LNCaP clone FGC (cell line): ENCODE data around the gene PHGDH.
A peak's percentile ranks its signal among the peaks of the same experiment; 100 is the strongest.

Experiments used
- DNase-seq: peaks from one replicate; pipeline ENCODE4 v3.0.0-alpha.2; 2011; ENCODE audit warnings: low read depth
- H3K4me3 ChIP-seq: 2 replicates; pipeline ENCODE4 v1.5.1; 2011; ENCODE audit warnings: mild to moderate bottlenecking, low read depth, low read length, control low read depth
- TF ChIP-seq, protein P1 (sequence below): IDR thresholded peaks from 2 replicates; pipeline ENCODE4 v1.5.1; 2012; ENCODE audit warnings: mild to moderate bottlenecking; ENCODE audit not compliant: control insufficient read depth, insufficient read depth; ENCODE audit errors: extremely low read depth

Gene PHGDH

GRCh38 chr1:119712342-119713038 lies 756 bp downstream of the PHGDH start:
- TF ChIP-seq, protein P1, sequence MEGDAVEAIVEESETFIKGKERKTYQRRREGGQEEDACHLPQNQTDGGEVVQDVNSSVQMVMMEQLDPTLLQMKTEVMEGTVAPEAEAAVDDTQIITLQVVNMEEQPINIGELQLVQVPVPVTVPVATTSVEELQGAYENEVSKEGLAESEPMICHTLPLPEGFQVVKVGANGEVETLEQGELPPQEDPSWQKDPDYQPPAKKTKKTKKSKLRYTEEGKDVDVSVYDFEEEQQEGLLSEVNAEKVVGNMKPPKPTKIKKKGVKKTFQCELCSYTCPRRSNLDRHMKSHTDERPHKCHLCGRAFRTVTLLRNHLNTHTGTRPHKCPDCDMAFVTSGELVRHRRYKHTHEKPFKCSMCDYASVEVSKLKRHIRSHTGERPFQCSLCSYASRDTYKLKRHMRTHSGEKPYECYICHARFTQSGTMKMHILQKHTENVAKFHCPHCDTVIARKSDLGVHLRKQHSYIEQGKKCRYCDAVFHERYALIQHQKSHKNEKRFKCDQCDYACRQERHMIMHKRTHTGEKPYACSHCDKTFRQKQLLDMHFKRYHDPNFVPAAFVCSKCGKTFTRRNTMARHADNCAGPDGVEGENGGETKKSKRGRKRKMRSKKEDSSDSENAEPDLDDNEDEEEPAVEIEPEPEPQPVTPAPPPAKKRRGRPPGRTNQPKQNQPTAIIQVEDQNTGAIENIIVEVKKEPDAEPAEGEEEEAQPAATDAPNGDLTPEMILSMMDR = no peak
- peak overlapping the region; percentile 76 for H3K4me3 ChIP-seq
- no peak for DNase-seq

GRCh38 chr1:119713039-119713748 lies 1.5 kb downstream of the PHGDH start:
- TF ChIP-seq, protein P1 = no peak
- DNase-seq = no peak
- H3K4me3 ChIP-seq = peak overlapping the region; percentile 76

DNA sequence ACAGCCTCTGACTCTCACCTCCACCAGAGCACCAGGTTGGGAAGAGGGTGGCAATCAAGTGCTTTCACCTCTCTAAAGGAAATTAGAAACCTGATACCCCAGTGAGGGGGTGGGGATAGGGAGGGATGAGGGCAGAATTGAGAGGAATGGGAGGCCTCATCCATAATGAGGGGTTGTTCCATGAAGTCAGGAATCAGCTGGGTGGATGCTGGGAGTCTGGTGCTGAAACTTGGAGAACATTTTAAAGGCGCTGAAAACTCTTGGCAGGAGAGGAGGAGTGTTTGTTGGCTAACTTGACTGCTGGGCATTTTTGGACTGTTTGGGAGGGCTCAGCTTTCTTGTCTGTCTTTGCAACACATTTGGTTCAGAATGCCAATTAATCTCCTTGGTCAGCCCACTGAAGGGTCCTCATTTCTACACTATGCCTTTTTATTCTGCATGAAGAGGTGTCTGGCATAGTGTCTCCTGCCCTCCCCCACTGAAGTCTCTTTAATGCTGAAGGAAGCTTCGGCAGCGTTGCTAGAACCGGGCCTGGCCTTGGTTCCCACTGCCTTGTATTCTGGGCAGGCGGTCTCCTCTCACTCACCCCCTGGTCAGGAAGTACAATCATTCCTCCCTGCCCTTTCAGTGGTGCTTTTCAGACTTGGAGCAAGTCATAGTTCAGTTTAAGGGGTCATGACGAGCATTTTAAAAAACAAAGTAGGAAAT lies 2.2 kb downstream of the PHGDH start:
- TF ChIP-seq, protein P1 = no peak
- DNase-seq = no peak
- H3K4me3 ChIP-seq = peak overlapping the region; percentile 76

DNA sequence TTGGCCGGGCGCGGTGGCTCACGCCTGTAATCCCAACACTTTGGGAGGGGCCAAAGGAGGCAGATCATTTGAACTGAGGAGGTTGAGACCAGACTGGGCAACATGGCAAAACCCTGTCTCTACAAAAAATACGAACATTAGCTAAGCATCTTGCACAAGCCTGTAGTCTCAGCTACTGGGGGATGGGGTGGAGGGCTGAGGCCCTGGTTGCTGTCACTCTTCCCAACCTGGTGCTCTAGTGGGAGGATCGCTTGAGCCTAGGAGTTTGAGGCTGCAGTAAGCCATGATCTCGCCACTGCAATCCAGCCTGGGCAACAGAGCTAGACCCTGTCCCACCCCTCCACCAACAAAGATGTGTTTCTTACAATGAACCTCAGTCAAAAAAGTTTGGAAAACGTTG lies 2.8 kb downstream of the PHGDH start:
- no peak overlapping the region for H3K4me3 ChIP-seq
- no peak for DNase-seq
- TF ChIP-seq, protein P1 = no peak

DNA sequence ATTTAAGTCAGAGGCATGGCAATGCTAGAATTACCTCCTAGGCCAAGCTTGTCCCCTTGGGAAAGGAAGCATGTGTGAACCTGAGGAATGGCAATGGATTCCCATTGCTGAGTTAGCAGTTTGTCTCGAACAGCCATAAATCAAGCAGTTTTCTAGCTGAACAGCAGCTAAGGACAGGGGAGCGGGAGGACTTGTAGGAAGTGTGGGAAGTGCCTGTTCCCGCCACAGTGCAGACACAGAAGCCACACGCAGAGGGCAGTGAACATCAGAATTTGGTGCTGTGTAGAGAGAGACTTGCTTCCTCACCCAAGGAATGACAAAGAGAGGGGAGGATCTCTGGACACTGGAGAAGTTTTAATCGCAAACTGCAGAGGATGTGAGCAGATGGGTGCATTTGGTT lies 3.8 kb downstream of the PHGDH start:
- TF ChIP-seq, protein P1 = no peak
- DNase-seq = no peak
- H3K4me3 ChIP-seq = no peak overlapping the region

GRCh38 chr1:119718409-119718808 lies 6.7 kb downstream of the PHGDH start:
- H3K4me3 ChIP-seq = no peak overlapping the region
- TF ChIP-seq, protein P1 = no peak

More at GRCh38 chr1:119718409-119718808, 6.7 kb downstream of the PHGDH start:
- peak; percentile 69 for DNase-seq
